Uterus (tissue), 4 donors: Measurements from ENCODE around the gene KRTAP12-2. TPM values are rescaled to one million over a fixed set of nuclear protein-coding genes. Genes with fewer than 3 reads are reported as not detected.

Source experiments
- DNase-seq, 2 donors: peaks; one replicate each; pipeline ENCODE4 v3.0.0-alpha.2; 2019 to 2020
- H3K27ac ChIP-seq, 2 donors: fragments of 200-600 bp; sonication (generic); 1 replicate in 1 of 2; 2 replicates in 1 of 2; pipeline ENCODE4 v1.5.1; 2016 to 2018
- H3K27me3 ChIP-seq, 2 donors: fragments of 200-600 bp; sonication (generic); one replicate each; pipeline ENCODE4 v1.5.1; 2018 to 2019; ENCODE audit warnings: control low read depth in 1 of 2
- H3K36me3 ChIP-seq, 2 donors: fragments of 200-600 bp; sonication (generic); one replicate each; pipeline ENCODE4 v1.5.1; 2019; ENCODE audit warnings: control low read depth in 1 of 2
- H3K4me1 ChIP-seq, 2 donors: fragments of 200-600 bp; sonication (generic); one replicate each; pipeline ENCODE4 v1.5.1; 2018 to 2019; ENCODE audit warnings: control low read depth in 1 of 2
- H3K4me3 ChIP-seq, 2 donors: fragments of 200-600 bp; sonication (generic); 1 replicate in 1 of 2; 2 replicates in 1 of 2; pipeline ENCODE4 v1.5.1; 2018 to 2019; ENCODE audit warnings: mild to moderate bottlenecking in 1 of 2
- H3K9me3 ChIP-seq, 2 donors: fragments of 200-600 bp; sonication (generic); one replicate each; pipeline ENCODE4 v1.5.1; 2019; ENCODE audit warnings: control low read depth in 1 of 2
- CTCF ChIP-seq, 4 experiments: fragments of 200-600 bp in 2 of 4; fragments of 450-650 bp in 2 of 4; sonication (generic) in 2 of 4; IDR thresholded peaks; one replicate each; pipeline ENCODE4 v1.5.1; 2016 to 2019; ENCODE audit warnings: antibody characterized with exemption in 4 of 4, mild to moderate bottlenecking in 2 of 4, moderate library complexity in 1 of 4
- POLR2A ChIP-seq, 2 donors: fragments of 450-650 bp; IDR thresholded peaks; one replicate each; pipeline ENCODE4 v1.6.1; 2016; ENCODE audit warnings: antibody characterized with exemption in 2 of 2, mild to moderate bottlenecking in 1 of 2, moderate library complexity in 1 of 2
- intact Hi-C: fragments of 100-400 bp; cut with DNase I; formaldehyde crosslinking; loops from one replicate; pipeline ENCODE4 v1.15.1; 2023; ENCODE audit warnings: low total_unique reads
- total RNA-seq, 4 donors: library from RNA; depleted of rRNA in 3 of 4; stranded (reverse); fragments of >200 nt in 3 of 4; gene quantifications; one replicate each; pipeline versions ENCODE4 v1.1.0 to v1.2.4, GENCODE V29; 2014 to 2023
- donor health status: DM: yes; HTN: yes; CAD: no.

KRTAP12-2 gene
- total RNA-seq, 4 donors from 2014 or later: not detected

GRCh38 chr21:44684077-44684476 lies 17.4 kb upstream of the KRTAP12-2 start:
- intact Hi-C loops: no loop called here

GRCh38 chr21:44682580-44683151 lies 15.9 kb upstream of the KRTAP12-2 start:
- Histone ChIP-seq H3K27ac (no peak overlapping the region), H3K9me3 (no peaks in the 10 kb centered on the region), H3K36me3 (no peaks in the 10 kb centered on the region), H3K4me1 (no peaks in the 10 kb centered on the region), H3K27me3 (no peaks in the 10 kb centered on the region), H3K4me3 (no peak overlapping the region)
- TF ChIP-seq POLR2A (IDR thresholded peaks at IDR 0.05) (no peak), CTCF (IDR thresholded peaks at IDR 0.05) (no peak)
- DNase-seq: no peak
- intact Hi-C loops: no loop called here

More at GRCh38 chr21:44684077-44684476, 17.4 kb upstream of the KRTAP12-2 start:
- TF ChIP-seq CTCF (IDR thresholded peaks at IDR 0.05): no peak
- TF ChIP-seq POLR2A (IDR thresholded peaks at IDR 0.05): no peak
- Histone ChIP-seq H3K9me3 (no peaks in the 10 kb centered on the region), H3K27ac (no peak overlapping the region), H3K36me3 (no peaks in the 10 kb centered on the region), H3K4me3 (no peak overlapping the region), H3K4me1 (no peaks in the 10 kb centered on the region), H3K27me3 (no peaks in the 10 kb centered on the region)
- no peak for DNase-seq

- Histone ChIP-seq H3K36me3 (no peaks in the 10 kb centered on the region), H3K4me1 (no peaks in the 10 kb centered on the region), H3K27me3 (no peaks in the 10 kb centered on the region), H3K9me3 (no peaks in the 10 kb centered on the region), H3K4me3 (no peak within 1 kb of the TSS), H3K27ac (no peak within 1 kb of the TSS)
- intact Hi-C loops: no loop called here
- TF ChIP-seq CTCF (IDR thresholded peaks at IDR 0.05): no peak
- TF ChIP-seq POLR2A (IDR thresholded peaks at IDR 0.05): no peak
- no peak for DNase-seq
Observed at GRCh38 chr21:44681861-44682579, 15.3 kb upstream of the KRTAP12-2 start, which contains the start of gene KRTAP12-1. TSS of gene KRTAP12-1 (minus strand) at chr21:44682163. CDS start at chr21:44682123, 40 bp downstream.

- no peak for TF ChIP-seq CTCF (IDR thresholded peaks at IDR 0.05)
- TF ChIP-seq POLR2A (IDR thresholded peaks at IDR 0.05): no peak
Observed at GRCh38 chr21:44681152-44681551, 14.4 kb upstream of the KRTAP12-2 start.

GRCh38 chr21:44677881-44678280 lies 11.2 kb upstream of the KRTAP12-2 start:
- Histone ChIP-seq H3K36me3 (no peaks in the 10 kb centered on the region), H3K27ac (no peak overlapping the region), H3K9me3 (no peaks in the 10 kb centered on the region), H3K4me1 (no peaks in the 10 kb centered on the region), H3K27me3 (no peaks in the 10 kb centered on the region), H3K4me3 (no peak overlapping the region)
- intact Hi-C loops: no loop called here
- TF ChIP-seq CTCF (IDR thresholded peaks at IDR 0.05) (no peak), POLR2A (IDR thresholded peaks at IDR 0.05) (no peak)
- DNase-seq: no peak

More at GRCh38 chr21:44681152-44681551, 14.4 kb upstream of the KRTAP12-2 start:
- Histone ChIP-seq H3K27ac (no peak overlapping the region), H3K4me3 (no peak overlapping the region), H3K9me3 (no peaks in the 10 kb centered on the region), H3K36me3 (no peaks in the 10 kb centered on the region), H3K27me3 (no peaks in the 10 kb centered on the region), H3K4me1 (no peaks in the 10 kb centered on the region)
- no peak for DNase-seq
- intact Hi-C loops: no loop called here
